Peyer's patch (tissue), 4 donors: ENCODE results near the gene MC5R.

ENCODE experiments used
- POLR2A ChIP-seq, 2 donors: fragments of 450-650 bp; IDR thresholded peaks; one replicate each; pipeline ENCODE4 v1.5.1; 2017; ENCODE audit warnings: antibody characterized with exemption in 2 of 2, mild to moderate bottlenecking in 2 of 2, moderate library complexity in 2 of 2
- TF ChIP-seq, protein P1 (sequence below), 6 experiments: fragments of 450-650 bp in 4 of 6; fragments of 200-600 bp in 2 of 6; sonication (generic) in 1 of 6; IDR thresholded peaks; one replicate each; pipeline ENCODE4 v1.5.1; 2017 to 2019; ENCODE audit warnings: antibody characterized with exemption in 6 of 6, mild to moderate bottlenecking in 3 of 6, moderate library complexity in 1 of 6

DNA sequence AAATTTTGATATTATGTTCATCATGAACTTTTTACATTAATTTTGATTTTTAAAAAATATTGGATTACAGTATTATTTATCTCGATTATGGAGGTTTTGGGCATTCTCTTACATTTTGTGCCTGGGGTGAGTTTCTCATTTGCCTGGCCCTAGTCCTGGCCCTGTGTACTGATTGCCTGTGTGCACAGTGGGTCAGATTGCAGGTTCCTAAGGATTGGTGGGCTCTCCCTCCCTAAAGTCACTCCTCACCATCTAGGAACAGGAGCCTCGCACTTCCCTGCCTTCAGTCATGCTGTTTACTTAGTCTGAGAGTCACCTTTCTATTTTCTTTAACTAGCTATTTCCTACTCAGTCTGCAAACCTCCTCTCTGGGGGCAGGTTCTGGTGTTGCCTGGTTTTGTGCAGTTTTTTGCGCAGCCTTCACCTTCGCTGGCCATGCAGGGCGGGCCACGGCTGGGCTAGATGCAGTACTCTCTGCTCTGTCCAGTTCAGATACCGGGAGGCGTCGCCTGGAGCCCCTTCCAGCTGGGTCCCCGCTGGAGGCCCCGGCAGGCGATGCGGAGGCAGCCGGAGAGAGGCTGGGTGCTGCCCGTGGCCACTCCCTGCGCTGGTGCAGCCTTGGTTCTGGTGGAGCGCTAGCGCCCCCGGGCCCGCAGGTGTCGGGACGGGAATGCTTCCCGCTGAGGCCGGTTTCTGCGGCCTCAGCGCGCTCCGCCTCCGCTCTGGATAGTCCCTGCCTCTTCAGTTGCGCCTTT lies 23.3 kb upstream of the MC5R start:
- TF ChIP-seq, protein P1, sequence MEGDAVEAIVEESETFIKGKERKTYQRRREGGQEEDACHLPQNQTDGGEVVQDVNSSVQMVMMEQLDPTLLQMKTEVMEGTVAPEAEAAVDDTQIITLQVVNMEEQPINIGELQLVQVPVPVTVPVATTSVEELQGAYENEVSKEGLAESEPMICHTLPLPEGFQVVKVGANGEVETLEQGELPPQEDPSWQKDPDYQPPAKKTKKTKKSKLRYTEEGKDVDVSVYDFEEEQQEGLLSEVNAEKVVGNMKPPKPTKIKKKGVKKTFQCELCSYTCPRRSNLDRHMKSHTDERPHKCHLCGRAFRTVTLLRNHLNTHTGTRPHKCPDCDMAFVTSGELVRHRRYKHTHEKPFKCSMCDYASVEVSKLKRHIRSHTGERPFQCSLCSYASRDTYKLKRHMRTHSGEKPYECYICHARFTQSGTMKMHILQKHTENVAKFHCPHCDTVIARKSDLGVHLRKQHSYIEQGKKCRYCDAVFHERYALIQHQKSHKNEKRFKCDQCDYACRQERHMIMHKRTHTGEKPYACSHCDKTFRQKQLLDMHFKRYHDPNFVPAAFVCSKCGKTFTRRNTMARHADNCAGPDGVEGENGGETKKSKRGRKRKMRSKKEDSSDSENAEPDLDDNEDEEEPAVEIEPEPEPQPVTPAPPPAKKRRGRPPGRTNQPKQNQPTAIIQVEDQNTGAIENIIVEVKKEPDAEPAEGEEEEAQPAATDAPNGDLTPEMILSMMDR (IDR thresholded peaks at IDR 0.05) = peak in 4 of 6 experiments; percentile 31 to 73 (median 66)
- no peak for TF ChIP-seq POLR2A (IDR thresholded peaks at IDR 0.05)
